Measurements from ENCODE around the gene APLF.
"Not testable (repeated sequence)": the region's sequence is repeated elsewhere in the genome, so short reads cannot be mapped to it uniquely, and the experiment has no call there.

The APLF gene

GRCh38 chr2:68516051-68516955 is 48.9 kb downstream of the APLF start:
- H3K36me3 ChIP-seq (ENCODE audit: insufficient read depth, low read length) = no peaks in the 10 kb centered on the region
- no peaks in the 10 kb centered on the region for H3K27me3 ChIP-seq (ENCODE audit: control insufficient read depth, insufficient read depth, low read length)
- H3K4me3 ChIP-seq (ENCODE audit: low read length) = no peak overlapping the region
- H3K4me1 ChIP-seq (ENCODE audit: control insufficient read depth, insufficient read depth, low read length) = no peaks in the 10 kb centered on the region
- no peak overlapping the region for H3K4me2 ChIP-seq (ENCODE audit: low read length)
- no peak overlapping the region for H3K9ac ChIP-seq (ENCODE audit: low read depth, low read length)
- no peaks in the 10 kb centered on the region for H3K9me3 ChIP-seq (replicated peaks; ENCODE audit: low read length)

DNA sequence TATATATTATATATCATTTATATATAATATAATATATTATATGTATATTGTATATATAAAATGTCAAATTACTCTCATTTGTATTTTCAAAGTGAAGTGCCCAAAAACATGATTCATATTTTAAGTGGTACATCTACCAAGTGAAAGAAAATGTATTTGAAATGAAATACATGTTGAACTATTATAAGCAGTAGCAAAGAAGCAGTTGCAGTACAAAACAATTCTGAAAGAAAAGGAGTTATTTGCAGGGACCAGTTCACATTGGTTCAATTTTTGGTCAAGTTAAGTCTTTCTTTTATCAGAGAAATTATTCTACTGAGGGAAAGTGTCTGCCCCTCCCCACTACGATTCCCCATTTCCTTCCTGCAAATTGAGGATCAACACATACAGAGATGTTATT is 51.9 kb downstream of the APLF start:
- Histone ChIP-seq H3K36me3 (ENCODE audit: insufficient read depth, low read length) (no peaks in the 10 kb centered on the region), H3K27me3 (ENCODE audit: control insufficient read depth, insufficient read depth, low read length) (no peaks in the 10 kb centered on the region), H3K9ac (ENCODE audit: low read depth, low read length) (no peak overlapping the region), H3K4me2 (ENCODE audit: low read length) (no peak overlapping the region), H3K4me1 (ENCODE audit: control insufficient read depth, insufficient read depth, low read length) (no peaks in the 10 kb centered on the region), H3K4me3 (ENCODE audit: low read length) (no peak overlapping the region), H3K9me3 (replicated peaks; ENCODE audit: low read length) (no peaks in the 10 kb centered on the region)

DNA sequence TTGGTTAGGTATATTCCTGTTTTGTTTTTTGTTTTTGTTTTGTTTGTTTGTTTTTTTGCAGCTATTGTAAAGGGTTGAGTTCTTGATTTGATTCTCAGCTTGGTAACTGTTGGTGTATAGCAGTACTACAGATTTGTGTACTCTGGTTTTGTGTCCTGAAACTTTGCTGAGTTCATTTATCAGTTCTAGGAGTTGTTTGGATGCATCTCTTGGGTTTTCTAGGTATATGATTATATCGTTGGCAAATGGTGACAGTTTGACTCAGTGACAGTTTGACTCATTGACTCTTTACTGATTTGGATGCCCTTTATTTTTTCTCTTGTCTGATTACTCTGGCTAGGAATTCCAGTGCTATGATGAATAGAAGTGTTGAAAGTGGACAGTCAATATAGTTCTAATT is 53.7 kb downstream of the APLF start:
- Histone ChIP-seq H3K36me3 (ENCODE audit: insufficient read depth, low read length) (no peaks in the 10 kb centered on the region), H3K4me3 (ENCODE audit: low read length) (no peak overlapping the region)

GRCh38 chr2:68526943-68527342 is 59.6 kb downstream of the APLF start:
- H3K4me2 ChIP-seq (ENCODE audit: low read length); H3K4me1 ChIP-seq (ENCODE audit: control insufficient read depth, insufficient read depth, low read length); H3K36me3 ChIP-seq (ENCODE audit: insufficient read depth, low read length); H3K4me3 ChIP-seq (ENCODE audit: low read length); H3K9me3 ChIP-seq (replicated peaks; ENCODE audit: low read length); H3K27me3 ChIP-seq (ENCODE audit: control insufficient read depth, insufficient read depth, low read length); H3K9ac ChIP-seq (ENCODE audit: low read depth, low read length): not testable (repeated sequence)

More for the DNA sequence above, 53.7 kb downstream of the APLF start:
- no peak overlapping the region for H3K4me2 ChIP-seq (ENCODE audit: low read length)
- H3K9ac ChIP-seq (ENCODE audit: low read depth, low read length) = no peak overlapping the region
- H3K4me1 ChIP-seq (ENCODE audit: control insufficient read depth, insufficient read depth, low read length) = no peaks in the 10 kb centered on the region
- H3K27me3 ChIP-seq (ENCODE audit: control insufficient read depth, insufficient read depth, low read length) = no peaks in the 10 kb centered on the region
- H3K9me3 ChIP-seq (replicated peaks; ENCODE audit: low read length) = no peaks in the 10 kb centered on the region

DNA sequence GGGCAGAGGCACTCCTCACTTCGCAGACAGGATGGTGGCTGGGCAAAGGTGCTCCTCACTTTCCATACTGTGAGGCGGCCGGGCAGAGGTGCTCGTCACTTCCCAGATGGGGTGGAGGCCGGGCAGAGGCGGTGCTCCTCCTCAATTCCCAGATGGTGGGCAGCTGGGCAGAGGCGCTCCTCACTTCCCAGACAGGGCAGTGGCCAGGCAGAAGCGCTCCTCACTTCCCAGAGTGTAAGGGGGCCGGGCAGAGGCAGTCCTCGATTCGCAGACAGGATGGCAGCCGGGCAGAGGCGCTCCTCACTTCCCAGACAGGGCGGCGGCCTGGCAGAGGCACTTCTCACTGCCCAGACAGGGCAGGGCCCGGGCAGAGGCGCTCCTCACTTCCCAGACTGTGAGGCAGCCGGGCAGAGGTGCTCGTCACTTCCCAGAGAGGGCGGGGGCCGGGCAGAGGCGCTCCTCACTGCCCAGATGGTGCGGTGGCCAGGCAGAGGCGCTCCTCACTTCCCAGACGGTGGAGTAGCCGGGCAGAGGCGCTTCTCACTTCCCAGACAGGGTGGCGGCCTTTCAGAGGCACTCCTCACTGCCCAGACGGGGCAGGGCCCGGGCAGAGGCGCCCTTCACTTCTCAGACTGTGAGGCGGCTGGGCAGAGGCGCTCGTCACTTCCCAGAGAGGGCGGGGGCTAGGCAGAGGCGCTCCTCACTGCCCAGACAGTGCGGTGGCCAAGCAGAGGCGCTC is 60.1 kb downstream of the APLF start:
- H3K9ac ChIP-seq (ENCODE audit: low read depth, low read length); H3K4me2 ChIP-seq (ENCODE audit: low read length); H3K9me3 ChIP-seq (replicated peaks; ENCODE audit: low read length); H3K4me1 ChIP-seq (ENCODE audit: control insufficient read depth, insufficient read depth, low read length); H3K36me3 ChIP-seq (ENCODE audit: insufficient read depth, low read length); H3K4me3 ChIP-seq (ENCODE audit: low read length); H3K27me3 ChIP-seq (ENCODE audit: control insufficient read depth, insufficient read depth, low read length): not testable (repeated sequence)

DNA sequence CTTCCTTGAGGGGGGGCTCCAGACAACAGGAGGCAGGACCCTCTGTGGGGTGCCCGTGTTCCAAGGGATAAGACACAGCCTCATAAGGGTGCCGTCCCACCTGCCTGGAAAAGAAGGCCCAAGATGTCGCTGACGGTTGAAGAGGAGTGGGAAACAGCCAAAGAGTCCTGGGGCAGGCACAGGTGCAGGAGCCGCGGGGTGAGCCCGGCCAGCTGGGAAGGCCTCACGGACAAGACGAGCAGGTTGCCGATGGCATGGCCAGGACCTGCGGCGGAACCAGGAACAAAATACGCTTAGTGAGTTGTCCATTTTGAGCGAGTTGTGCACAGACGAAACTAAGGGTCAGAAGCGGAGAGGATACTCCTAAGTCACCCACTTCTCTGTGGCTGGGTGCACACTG is 61.8 kb downstream of the APLF start:
- H3K4me3 ChIP-seq (ENCODE audit: low read length); H3K36me3 ChIP-seq (ENCODE audit: insufficient read depth, low read length); H3K4me2 ChIP-seq (ENCODE audit: low read length); H3K27me3 ChIP-seq (ENCODE audit: control insufficient read depth, insufficient read depth, low read length); H3K4me1 ChIP-seq (ENCODE audit: control insufficient read depth, insufficient read depth, low read length); H3K9me3 ChIP-seq (replicated peaks; ENCODE audit: low read length); H3K9ac ChIP-seq (ENCODE audit: low read depth, low read length): not testable (repeated sequence)

GRCh38 chr2:68529651-68530050 is 62.3 kb downstream of the APLF start:
- H3K9ac ChIP-seq (ENCODE audit: low read depth, low read length); H3K9me3 ChIP-seq (replicated peaks; ENCODE audit: low read length); H3K36me3 ChIP-seq (ENCODE audit: insufficient read depth, low read length); H3K4me3 ChIP-seq (ENCODE audit: low read length); H3K4me1 ChIP-seq (ENCODE audit: control insufficient read depth, insufficient read depth, low read length); H3K27me3 ChIP-seq (ENCODE audit: control insufficient read depth, insufficient read depth, low read length); H3K4me2 ChIP-seq (ENCODE audit: low read length): not testable (repeated sequence)

GRCh38 chr2:68536000-68536399 is 68.6 kb downstream of the APLF start:
- H3K4me3 ChIP-seq (ENCODE audit: low read length) = no peak overlapping the region
- no peaks in the 10 kb centered on the region for H3K36me3 ChIP-seq (ENCODE audit: insufficient read depth, low read length)
- no peaks in the 10 kb centered on the region for H3K27me3 ChIP-seq (ENCODE audit: control insufficient read depth, insufficient read depth, low read length)
- H3K9ac ChIP-seq (ENCODE audit: low read depth, low read length) = no peak overlapping the region
- H3K9me3 ChIP-seq (replicated peaks; ENCODE audit: low read length) = no peaks in the 10 kb centered on the region
- H3K4me1 ChIP-seq (ENCODE audit: control insufficient read depth, insufficient read depth, low read length) = peaks cover 15% of the 10 kb centered on the region
- no peak overlapping the region for H3K4me2 ChIP-seq (ENCODE audit: low read length)

- Histone ChIP-seq H3K4me1 (ENCODE audit: control insufficient read depth, insufficient read depth, low read length) (peaks cover 15% of the 10 kb centered on the region), H3K9me3 (replicated peaks; ENCODE audit: low read length) (no peaks in the 10 kb centered on the region), H3K9ac (ENCODE audit: low read depth, low read length) (no peak overlapping the region), H3K4me3 (ENCODE audit: low read length) (no peak overlapping the region), H3K4me2 (ENCODE audit: low read length) (no peak overlapping the region), H3K27me3 (ENCODE audit: control insufficient read depth, insufficient read depth, low read length) (no peaks in the 10 kb centered on the region), H3K36me3 (ENCODE audit: insufficient read depth, low read length) (no peaks in the 10 kb centered on the region)
Measured at GRCh38 chr2:68537011-68537410, 69.6 kb downstream of the APLF start.

GRCh38 chr2:68537809-68538208 is 70.4 kb downstream of the APLF start:
- no peaks in the 10 kb centered on the region for H3K36me3 ChIP-seq (ENCODE audit: insufficient read depth, low read length)
- no peaks in the 10 kb centered on the region for H3K9me3 ChIP-seq (replicated peaks; ENCODE audit: low read length)
- H3K4me3 ChIP-seq (ENCODE audit: low read length) = no peak overlapping the region
- H3K27me3 ChIP-seq (ENCODE audit: control insufficient read depth, insufficient read depth, low read length) = no peaks in the 10 kb centered on the region
- H3K4me1 ChIP-seq (ENCODE audit: control insufficient read depth, insufficient read depth, low read length) = peaks cover 15% of the 10 kb centered on the region
- no peak overlapping the region for H3K4me2 ChIP-seq (ENCODE audit: low read length)
- H3K9ac ChIP-seq (ENCODE audit: low read depth, low read length) = no peak overlapping the region

DNA sequence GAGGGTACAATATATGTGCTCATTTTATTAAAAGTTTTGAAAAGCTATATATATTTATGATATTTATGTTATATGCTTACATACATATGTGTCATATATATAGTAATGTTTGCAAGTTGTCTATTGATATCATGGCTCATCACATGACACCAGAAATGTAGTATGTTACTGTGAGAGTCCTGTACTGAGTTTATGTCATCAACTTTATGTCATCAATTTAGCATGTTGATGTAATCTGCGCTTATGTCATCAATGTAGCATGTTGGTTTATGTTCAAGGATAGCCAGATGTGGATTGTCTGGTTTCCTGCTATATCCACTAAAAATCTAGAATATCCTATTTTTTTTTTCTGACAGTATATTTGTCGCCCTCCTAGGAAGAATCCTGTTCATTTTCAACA is 77.4 kb downstream of the APLF start:
- Histone ChIP-seq H3K4me1 (ENCODE audit: control insufficient read depth, insufficient read depth, low read length) (peaks cover 8% of the 10 kb centered on the region), H3K9me3 (replicated peaks; ENCODE audit: low read length) (no peaks in the 10 kb centered on the region), H3K36me3 (ENCODE audit: insufficient read depth, low read length) (no peaks in the 10 kb centered on the region), H3K27me3 (ENCODE audit: control insufficient read depth, insufficient read depth, low read length) (no peaks in the 10 kb centered on the region), H3K4me2 (ENCODE audit: low read length) (no peak overlapping the region), H3K9ac (ENCODE audit: low read depth, low read length) (no peak overlapping the region), H3K4me3 (ENCODE audit: low read length) (no peak overlapping the region)

- no peak overlapping the region for H3K4me3 ChIP-seq (ENCODE audit: low read length)
- H3K36me3 ChIP-seq (ENCODE audit: insufficient read depth, low read length) = no peaks in the 10 kb centered on the region
- H3K27me3 ChIP-seq (ENCODE audit: control insufficient read depth, insufficient read depth, low read length) = no peaks in the 10 kb centered on the region
- no peak overlapping the region for H3K9ac ChIP-seq (ENCODE audit: low read depth, low read length)
- H3K9me3 ChIP-seq (replicated peaks; ENCODE audit: low read length) = no peaks in the 10 kb centered on the region
- peaks cover 8% of the 10 kb centered on the region for H3K4me1 ChIP-seq (ENCODE audit: control insufficient read depth, insufficient read depth, low read length)
- no peak overlapping the region for H3K4me2 ChIP-seq (ENCODE audit: low read length)
Measured at GRCh38 chr2:68548396-68548795, 81.0 kb downstream of the APLF start.

Data from skeletal muscle satellite cell (primary cell).